IPS-20b (cell line): ENCODE data around the gene IL24.

Source experiments
- H3K27ac ChIP-seq: one replicate; pipeline ENCODE4 v1.5.1; 2013; ENCODE audit warnings: low read length
- H3K27me3 ChIP-seq: 2 replicates; pipeline ENCODE4 v1.6.1; 2013; ENCODE audit warnings: mild to moderate bottlenecking, low read length, inconsistent platforms; ENCODE audit not compliant: insufficient read depth
- H3K36me3 ChIP-seq: 2 replicates; pipeline ENCODE4 v1.6.1; 2013; ENCODE audit warnings: low read depth, mild to moderate bottlenecking, inconsistent platforms, low read length, moderate library complexity; ENCODE audit not compliant: insufficient read depth
- H3K4me1 ChIP-seq: 2 replicates; pipeline ENCODE4 v1.6.1; 2013; ENCODE audit warnings: mild to moderate bottlenecking, control low read depth, inconsistent platforms, low read length, moderate library complexity; ENCODE audit not compliant: insufficient read depth
- H3K4me3 ChIP-seq: 2 replicates; pipeline ENCODE4 v1.5.1; 2013; ENCODE audit warnings: mild to moderate bottlenecking, low read length, inconsistent platforms
- H3K9ac ChIP-seq: 2 replicates; pipeline ENCODE4 v1.6.1; 2013; ENCODE audit warnings: low read depth, mild to moderate bottlenecking, inconsistent platforms, low read length, moderate library complexity
- H3K9me3 ChIP-seq: 2 replicates; pipeline ENCODE4 v1.6.1; 2013; ENCODE audit warnings: mild to moderate bottlenecking, low read depth, low read length, inconsistent platforms; ENCODE audit not compliant: insufficient read depth

IL24 gene

DNA sequence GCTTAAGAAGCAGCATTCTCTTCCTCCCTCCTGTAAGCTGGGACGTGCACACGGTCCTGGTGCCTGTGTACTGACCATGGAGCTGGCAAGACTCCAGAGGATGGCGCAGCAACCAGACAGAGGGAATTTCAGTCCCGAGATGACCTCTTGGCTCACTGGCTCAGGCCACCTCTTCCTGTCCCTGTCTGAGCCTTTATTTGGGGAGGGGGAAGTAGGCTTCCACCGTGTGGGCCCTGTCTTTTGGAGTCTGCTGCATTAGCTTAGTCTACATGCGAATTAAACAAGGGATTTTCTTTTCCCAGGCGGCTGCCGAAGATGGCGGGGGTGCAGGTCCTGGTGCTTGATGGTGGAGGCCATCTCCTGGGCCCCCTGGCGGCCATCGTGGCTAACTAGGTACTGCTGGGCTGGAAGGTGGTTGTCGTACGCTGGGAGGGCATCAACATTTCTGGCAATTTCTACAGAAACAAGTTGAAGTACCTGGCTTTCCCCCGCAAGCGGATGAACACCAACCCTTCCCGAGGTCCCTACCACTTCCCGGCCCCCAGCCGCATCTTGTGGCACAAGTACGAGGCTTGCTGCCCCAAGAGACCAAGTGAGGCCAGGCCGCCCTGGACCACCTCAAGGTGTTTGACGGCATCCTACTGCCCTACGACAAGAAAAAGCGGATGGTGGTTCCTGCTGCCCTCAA lies 10.2 kb downstream of the IL24 start:
- no peaks in the 10 kb centered on the region for H3K9me3 ChIP-seq
- H3K36me3 ChIP-seq = no peaks in the 10 kb centered on the region
- H3K27ac ChIP-seq = no peak overlapping the region
- peaks cover 44% of the 10 kb centered on the region for H3K27me3 ChIP-seq
- 0 out of 2 replicates have a peak, but pooled peaks cover 5% of the 10 kb centered on the region for H3K4me1 ChIP-seq
- no peak overlapping the region for H3K4me3 ChIP-seq
- no peak overlapping the region for H3K9ac ChIP-seq

DNA sequence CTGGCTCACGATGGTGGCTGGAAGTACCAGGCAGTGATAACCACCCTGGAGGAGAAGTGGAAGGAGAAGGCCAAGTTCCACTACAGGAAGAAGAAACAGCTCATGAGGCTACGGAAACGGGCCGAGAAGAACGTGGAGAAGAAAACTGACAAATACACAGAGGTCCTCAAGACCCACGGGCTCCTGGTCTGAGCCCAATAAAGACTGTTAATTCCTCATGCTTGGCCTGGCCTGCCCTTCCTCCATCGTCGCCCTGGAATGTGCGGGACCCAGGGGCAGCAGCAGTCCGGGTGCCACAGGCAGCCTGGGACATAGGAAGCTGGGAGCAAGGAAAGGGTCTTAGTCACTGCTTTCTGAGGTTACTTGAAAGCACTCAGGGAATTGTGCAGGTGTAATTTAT lies 10.8 kb downstream of the IL24 start:
- H3K4me1 ChIP-seq = 0 out of 2 replicates have a peak, but pooled peaks cover 5% of the 10 kb centered on the region
- no peaks in the 10 kb centered on the region for H3K36me3 ChIP-seq
- no peak overlapping the region for H3K9ac ChIP-seq
- no peak overlapping the region for H3K4me3 ChIP-seq
- no peak overlapping the region for H3K27ac ChIP-seq
- H3K9me3 ChIP-seq = no peaks in the 10 kb centered on the region
- H3K27me3 ChIP-seq = peaks cover 49% of the 10 kb centered on the region

DNA sequence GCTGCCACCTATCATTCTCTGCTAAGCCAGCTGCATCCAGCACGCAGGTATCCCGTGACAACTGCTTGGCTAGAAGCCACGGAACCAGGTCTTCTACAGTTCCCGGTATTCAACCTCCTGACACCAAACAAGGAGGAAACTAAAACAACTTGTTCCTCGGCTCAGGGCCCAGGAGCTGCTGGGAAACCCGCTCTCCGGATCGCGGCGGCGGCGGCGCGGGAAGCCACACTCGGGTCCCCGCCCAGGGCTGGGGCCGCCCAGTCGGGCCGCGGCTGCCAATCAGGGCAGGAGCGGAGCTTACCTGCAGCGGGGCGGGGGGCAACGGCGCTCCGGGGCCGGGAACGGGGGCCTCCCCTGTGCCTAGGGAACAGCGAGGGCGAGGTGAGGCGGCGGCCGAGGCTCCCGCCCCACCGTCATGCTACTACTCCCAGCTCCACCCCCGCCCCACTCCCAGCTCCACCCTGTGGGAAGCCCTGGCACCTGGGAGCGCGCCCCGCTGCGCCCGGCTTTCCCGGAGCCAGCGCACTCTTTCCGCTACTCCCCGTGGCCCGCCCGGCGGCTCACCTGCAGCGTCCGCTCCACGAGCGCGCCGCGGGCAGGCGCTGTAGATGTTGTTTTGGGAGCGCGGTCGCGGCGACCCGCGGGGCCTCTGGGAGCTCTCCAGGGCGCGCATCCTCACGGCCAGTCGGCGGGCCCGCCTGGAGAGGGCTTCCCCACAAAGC lies 12.1 kb downstream of the IL24 start:
- Histone ChIP-seq H3K4me3 (peak overlapping the region; percentile 65), H3K4me1 (0 out of 2 replicates have a peak, but pooled peaks cover 5% of the 10 kb centered on the region), H3K9me3 (no peaks in the 10 kb centered on the region), H3K36me3 (no peaks in the 10 kb centered on the region), H3K27me3 (peaks cover 54% of the 10 kb centered on the region), H3K27ac (no peak overlapping the region), H3K9ac (peak overlapping the region; percentile 36; the same call in 1 of the 2 replicates)

DNA sequence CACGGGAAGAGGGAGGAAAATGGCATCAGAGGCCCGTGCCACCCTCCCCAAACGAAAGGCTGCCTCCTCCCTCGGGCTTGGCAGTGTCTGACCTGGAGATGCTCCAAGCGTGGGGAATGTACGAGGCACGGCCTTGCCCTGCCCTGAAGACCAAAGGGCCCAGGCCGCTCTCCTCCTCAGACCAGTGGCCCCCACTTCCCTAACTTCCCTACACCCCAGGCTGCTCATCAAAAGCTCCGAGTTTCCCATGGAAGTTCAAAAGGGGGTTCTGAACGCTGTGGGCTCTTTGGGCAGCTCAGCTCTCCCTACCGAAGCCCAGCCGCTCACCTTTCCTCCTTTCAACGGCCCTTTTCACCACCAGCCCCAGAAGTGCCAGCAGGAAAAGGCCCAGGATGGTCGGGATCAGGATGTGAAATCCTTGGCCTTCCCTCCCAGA lies 12.7 kb downstream of the IL24 start:
- peaks cover 54% of the 10 kb centered on the region for H3K27me3 ChIP-seq
- H3K4me1 ChIP-seq = 0 out of 2 replicates have a peak, but pooled peaks cover 5% of the 10 kb centered on the region
- H3K9ac ChIP-seq = peak overlapping the region; percentile 0; the same call in 1 of the 2 replicates
- no peaks in the 10 kb centered on the region for H3K36me3 ChIP-seq
- peak overlapping the region; percentile 65 for H3K4me3 ChIP-seq
- no peak overlapping the region for H3K27ac ChIP-seq
- no peaks in the 10 kb centered on the region for H3K9me3 ChIP-seq

DNA sequence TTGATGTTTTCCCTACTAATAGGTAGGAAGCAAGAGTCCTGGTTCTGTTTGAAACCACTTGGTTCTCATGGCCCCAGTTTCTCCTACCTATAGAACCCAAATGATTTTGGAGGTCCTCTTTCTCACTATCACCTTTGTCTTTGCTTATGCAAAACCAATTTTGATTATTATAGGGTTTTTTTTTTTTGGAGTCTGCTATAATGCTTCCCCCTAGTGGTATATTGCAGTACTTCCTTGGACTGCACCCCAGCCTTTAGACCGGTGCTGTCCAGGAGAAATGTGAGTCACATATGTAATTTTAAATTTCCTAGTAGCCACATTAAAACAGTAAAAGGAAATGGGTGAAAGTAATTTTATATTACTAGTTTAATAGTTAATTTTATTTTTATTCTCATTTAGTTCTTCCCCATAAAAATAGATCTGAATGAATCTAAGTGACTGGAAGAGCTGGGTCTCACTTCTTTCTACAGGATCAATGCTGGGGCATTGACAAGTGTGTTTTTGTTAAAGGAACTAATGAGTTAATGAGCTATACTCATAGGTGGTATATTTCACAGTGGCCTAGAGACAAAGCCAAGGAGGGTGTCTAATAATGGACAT lies 13.9 kb downstream of the IL24 start:
- Histone ChIP-seq H3K36me3 (no peaks in the 10 kb centered on the region), H3K27ac (no peak overlapping the region), H3K4me3 (no peak overlapping the region), H3K9me3 (no peaks in the 10 kb centered on the region), H3K27me3 (peaks cover 56% of the 10 kb centered on the region), H3K9ac (no peak overlapping the region), H3K4me1 (0 out of 2 replicates have a peak, but pooled peaks cover 5% of the 10 kb centered on the region)

DNA sequence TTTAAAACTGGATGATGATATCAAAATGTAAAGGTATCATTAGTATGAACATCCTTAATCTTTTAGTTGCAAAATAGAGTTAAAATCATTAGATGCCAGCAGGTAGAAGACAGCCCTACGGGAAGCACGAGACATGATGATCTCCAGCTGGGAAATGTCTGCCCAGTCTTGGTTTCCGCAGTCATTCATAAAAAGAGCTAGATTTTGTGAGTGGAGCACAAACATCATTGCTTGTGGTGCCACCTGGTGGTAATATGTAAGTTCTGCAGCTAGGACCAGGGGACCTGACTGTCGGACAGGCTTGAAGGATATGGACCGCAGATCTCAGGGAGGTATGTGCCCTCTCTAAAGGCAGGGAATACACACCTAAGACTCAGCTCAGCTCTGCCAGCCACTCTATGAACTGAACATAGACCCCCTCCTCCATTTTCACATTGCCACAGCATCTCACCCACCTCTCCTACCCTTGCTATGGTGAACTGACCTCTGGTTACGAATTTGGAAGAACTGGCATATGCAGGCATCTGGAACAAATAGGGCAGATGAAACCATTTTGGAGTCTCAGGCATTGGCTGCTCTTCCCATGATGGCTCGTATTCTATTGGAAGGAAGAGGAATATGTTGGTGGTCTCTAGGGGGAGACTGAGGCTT lies 15.3 kb downstream of the IL24 start:
- no peaks in the 10 kb centered on the region for H3K9me3 ChIP-seq
- H3K27me3 ChIP-seq = peaks cover 52% of the 10 kb centered on the region

DNA sequence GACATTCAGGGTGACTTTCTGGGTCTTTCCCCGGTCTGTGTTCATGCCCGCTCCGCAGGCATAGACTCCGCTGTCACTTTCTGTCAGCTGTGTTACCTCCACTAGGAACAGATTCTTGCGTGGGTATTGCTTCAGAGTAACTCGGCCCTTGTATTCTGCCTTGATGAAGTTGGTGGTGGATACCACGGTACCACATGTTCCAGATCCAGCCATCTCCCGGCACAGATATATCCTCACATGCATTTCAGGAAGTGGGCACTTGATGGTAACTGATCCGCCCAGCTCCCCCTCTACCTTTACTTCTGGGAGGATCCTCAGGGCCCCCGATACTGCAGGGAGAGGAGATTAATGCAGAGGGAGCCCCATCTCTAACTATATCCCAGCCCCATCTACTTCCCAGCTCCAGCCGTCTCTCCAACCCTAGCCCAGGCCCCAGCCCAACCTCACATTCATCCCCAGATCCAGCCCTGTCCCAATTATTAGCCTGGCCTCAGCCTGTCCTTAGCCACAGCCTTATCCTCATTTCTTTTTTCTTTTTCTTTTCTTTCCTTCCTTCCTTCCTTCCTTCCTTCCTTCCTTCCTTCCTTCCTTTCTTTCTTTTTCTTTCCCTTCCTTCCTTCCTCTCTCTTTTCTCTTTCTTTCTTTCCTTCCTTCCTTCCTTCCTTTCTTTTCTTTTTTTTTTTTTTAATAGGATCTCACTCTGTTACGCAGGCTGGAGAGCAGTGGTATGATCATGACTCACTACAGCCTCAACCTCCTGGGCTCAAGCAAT lies 16.7 kb downstream of the IL24 start:
- H3K9ac ChIP-seq = no peak overlapping the region
- H3K4me1 ChIP-seq = 0 out of 2 replicates have a peak, but pooled peaks cover 1% of the 10 kb centered on the region
- H3K4me3 ChIP-seq = no peak overlapping the region
- H3K36me3 ChIP-seq = no peaks in the 10 kb centered on the region
- no peaks in the 10 kb centered on the region for H3K9me3 ChIP-seq
- no peak overlapping the region for H3K27ac ChIP-seq
- H3K27me3 ChIP-seq = peaks cover 38% of the 10 kb centered on the region

More for the DNA sequence above, 15.3 kb downstream of the IL24 start:
- Histone ChIP-seq H3K9ac (no peak overlapping the region), H3K4me1 (0 out of 2 replicates have a peak, but pooled peaks cover 5% of the 10 kb centered on the region), H3K27ac (no peak overlapping the region), H3K36me3 (no peaks in the 10 kb centered on the region), H3K4me3 (no peak overlapping the region)

DNA sequence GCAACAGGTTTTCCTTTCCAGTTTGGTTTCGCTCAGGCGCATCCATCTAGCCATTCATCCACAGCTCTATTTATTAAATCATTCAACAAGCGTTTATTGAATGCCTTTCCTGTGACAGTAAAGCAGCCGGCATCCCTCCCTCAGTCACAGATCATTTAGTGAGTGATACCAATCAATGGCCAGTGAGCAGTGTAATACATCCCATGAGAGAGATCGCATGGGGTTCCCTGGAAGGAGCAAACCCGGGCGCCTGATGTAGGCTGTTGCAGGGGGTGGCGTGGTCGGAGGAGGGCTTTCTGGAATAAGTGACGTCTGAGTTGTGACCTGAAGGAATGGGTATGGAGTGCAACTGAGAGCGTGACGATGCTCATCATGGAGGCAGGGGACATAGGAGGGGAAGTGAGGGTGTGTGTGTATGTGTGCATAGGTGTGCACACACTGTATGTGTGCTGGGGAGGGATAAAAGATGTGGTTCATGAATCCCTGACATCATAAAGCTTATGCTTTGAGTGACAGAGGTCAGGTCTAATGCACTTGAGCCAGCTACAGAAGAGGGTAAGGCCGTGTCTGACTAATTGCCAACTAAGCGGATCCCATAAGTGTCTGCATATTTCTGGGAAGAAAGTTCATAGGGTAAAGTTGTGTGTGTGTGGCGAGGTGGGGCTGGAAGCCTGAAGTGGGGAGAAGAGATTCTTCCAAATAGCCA lies 17.9 kb downstream of the IL24 start:
- H3K9ac ChIP-seq = no peak overlapping the region
- no peak overlapping the region for H3K27ac ChIP-seq
- no peak overlapping the region for H3K4me3 ChIP-seq
- H3K27me3 ChIP-seq = peaks cover 26% of the 10 kb centered on the region
- no peaks in the 10 kb centered on the region for H3K36me3 ChIP-seq
- no peaks in the 10 kb centered on the region for H3K9me3 ChIP-seq
- H3K4me1 ChIP-seq = no peaks in the 10 kb centered on the region

DNA sequence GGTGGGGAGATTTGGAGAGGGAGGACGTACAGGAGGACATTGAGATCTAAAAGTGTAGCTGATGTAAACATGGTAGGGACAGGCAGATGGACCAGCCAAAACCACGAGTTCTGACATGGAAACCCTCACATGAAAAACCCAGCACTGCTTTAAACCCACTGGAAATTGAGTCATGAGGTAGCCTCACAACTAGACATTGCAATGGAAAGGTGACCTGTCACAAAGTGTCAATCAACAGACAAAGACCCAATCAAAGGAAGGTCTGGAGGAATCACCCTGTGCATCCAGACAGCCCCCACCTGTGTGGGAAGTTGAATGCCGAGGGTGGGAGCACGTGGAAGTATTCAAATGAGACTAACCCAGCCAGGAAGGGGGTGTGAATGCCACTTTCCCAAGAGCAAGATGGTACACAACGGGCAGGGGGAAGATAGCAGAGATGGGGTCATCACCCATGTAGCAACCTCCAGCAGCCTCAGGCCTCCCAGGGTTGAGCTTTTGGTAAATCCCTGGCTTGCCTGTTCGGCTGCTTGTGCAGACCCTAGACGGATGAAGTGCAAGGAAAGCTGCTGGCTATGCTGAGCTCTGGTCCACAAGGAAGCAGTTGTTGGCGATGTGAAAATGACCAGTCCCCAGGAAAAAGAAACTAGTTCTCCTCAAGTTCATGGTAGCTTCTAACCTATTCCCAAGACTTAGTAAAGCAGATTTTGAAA lies 18.9 kb downstream of the IL24 start:
- Histone ChIP-seq H3K36me3 (no peaks in the 10 kb centered on the region), H3K9ac (no peak overlapping the region), H3K4me1 (no peaks in the 10 kb centered on the region), H3K27ac (no peak overlapping the region), H3K9me3 (no peaks in the 10 kb centered on the region), H3K27me3 (peaks cover 21% of the 10 kb centered on the region), H3K4me3 (no peak overlapping the region)

DNA sequence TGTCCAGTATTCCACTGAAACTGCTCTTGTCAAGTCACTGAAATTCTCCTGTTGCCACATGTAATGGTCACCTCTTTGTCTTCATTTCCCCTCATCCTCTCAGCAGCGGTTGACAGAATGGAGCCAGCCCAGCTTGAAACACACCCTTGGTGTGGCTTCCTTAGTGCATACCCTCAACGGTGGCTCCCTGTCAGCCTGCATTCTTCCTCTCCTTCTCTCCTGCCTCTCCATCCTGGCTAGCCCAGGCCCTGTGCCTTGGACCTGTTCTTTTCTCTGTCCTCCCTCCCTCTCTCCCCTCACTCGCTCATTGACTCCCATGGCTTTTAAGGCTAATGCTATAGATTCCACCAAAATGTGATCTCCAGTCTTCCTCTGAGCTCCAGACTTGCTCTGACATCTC lies 20.8 kb downstream of the IL24 start:
- H3K4me3 ChIP-seq = no peak overlapping the region
- no peaks in the 10 kb centered on the region for H3K9me3 ChIP-seq
- H3K27me3 ChIP-seq = peaks cover 13% of the 10 kb centered on the region
- no peak overlapping the region for H3K9ac ChIP-seq
- H3K27ac ChIP-seq = no peak overlapping the region
- no peaks in the 10 kb centered on the region for H3K4me1 ChIP-seq
- no peaks in the 10 kb centered on the region for H3K36me3 ChIP-seq
